ENCODE measurements around the gene RBMX. TPM values are rescaled to one million over a fixed set of nuclear protein-coding genes. Genes with fewer than 3 reads are reported as not detected.
A peak's percentile ranks its signal among the peaks of the same experiment; 100 is the strongest.

RBMX gene
- total RNA-seq, 4 donors from 2014 or later, result 203 to 255 (median 211) TPM

DNA sequence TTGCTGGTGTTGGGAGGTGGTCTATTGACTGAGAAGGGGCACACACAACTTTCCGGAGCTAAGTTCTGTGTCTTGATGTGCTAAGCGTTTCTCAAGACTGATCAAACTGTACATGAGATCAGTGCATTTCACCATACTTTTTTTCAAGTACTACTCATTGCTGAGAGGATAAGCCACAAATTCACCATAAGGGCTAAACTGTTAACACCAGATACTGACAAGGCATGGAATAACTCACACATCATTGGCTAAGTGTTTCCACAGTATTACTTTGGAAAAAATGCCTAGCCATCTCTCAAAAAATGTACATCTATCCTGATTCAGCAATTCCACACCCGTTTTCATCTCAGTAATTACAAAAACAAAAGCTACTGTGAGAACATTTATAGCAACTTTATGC is 13.0 kb downstream of the RBMX start:
- TF ChIP-seq POLR2A (IDR thresholded peaks at IDR 0.05) (no peak), EP300 (IDR thresholded peaks at IDR 0.05) (no peak)
- TF ChIP-seq, protein P1, sequence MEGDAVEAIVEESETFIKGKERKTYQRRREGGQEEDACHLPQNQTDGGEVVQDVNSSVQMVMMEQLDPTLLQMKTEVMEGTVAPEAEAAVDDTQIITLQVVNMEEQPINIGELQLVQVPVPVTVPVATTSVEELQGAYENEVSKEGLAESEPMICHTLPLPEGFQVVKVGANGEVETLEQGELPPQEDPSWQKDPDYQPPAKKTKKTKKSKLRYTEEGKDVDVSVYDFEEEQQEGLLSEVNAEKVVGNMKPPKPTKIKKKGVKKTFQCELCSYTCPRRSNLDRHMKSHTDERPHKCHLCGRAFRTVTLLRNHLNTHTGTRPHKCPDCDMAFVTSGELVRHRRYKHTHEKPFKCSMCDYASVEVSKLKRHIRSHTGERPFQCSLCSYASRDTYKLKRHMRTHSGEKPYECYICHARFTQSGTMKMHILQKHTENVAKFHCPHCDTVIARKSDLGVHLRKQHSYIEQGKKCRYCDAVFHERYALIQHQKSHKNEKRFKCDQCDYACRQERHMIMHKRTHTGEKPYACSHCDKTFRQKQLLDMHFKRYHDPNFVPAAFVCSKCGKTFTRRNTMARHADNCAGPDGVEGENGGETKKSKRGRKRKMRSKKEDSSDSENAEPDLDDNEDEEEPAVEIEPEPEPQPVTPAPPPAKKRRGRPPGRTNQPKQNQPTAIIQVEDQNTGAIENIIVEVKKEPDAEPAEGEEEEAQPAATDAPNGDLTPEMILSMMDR (IDR thresholded peaks at IDR 0.05), result no peak
- Histone ChIP-seq H3K4me1 (peaks cover 0 to 5% (median 0%) of the 10 kb centered on the region in 4 donors), H3K36me3 (peaks cover 0 to 59% (median 0%) of the 10 kb centered on the region in 3 donors), H3K27ac (no peak overlapping the region), H3K4me3 (no peak overlapping the region), H3K27me3 (no peaks in the 10 kb centered on the region), H3K9me3 (no peaks in the 10 kb centered on the region)
- WGBS, 2 donors, result 34 to 59% methylated on average over 3 of the region's 3 CpGs
- no peak for DNase-seq (ENCODE audit: low spot score in 2 of 2)

- H3K36me3 ChIP-seq, result peaks cover 0 to 58% (median 0%) of the 10 kb centered on the region in 3 donors
- H3K27me3 ChIP-seq, result no peaks in the 10 kb centered on the region
- TF ChIP-seq POLR2A (IDR thresholded peaks at IDR 0.05), result no peak
- no peak for TF ChIP-seq EP300 (IDR thresholded peaks at IDR 0.05)
- TF ChIP-seq, protein P1 (IDR thresholded peaks at IDR 0.05), result no peak
- peaks cover 0 to 5% (median 0%) of the 10 kb centered on the region in 4 donors for H3K4me1 ChIP-seq
- 17 to 52% methylated on average over 4 of the region's 4 CpGs for WGBS, 2 donors
- DNase-seq (ENCODE audit: low spot score in 2 of 2), result no peak
- no peaks in the 10 kb centered on the region for H3K9me3 ChIP-seq
- no peak overlapping the region for H3K4me3 ChIP-seq
- peak overlapping the region in 1 of 4 donors; percentile 19 for H3K27ac ChIP-seq
Measured at GRCh38 chrX:136867096-136867491, 13.4 kb downstream of the RBMX start.

GRCh38 chrX:136866337-136867095 is 14.0 kb downstream of the RBMX start:
- Histone ChIP-seq H3K27me3 (no peaks in the 10 kb centered on the region), H3K27ac (peak overlapping the region in 1 of 4 donors; percentile 19), H3K9me3 (no peaks in the 10 kb centered on the region), H3K36me3 (peaks cover 0 to 52% (median 0%) of the 10 kb centered on the region in 3 donors), H3K4me3 (no peak overlapping the region), H3K4me1 (peaks cover 0 to 5% (median 0%) of the 10 kb centered on the region in 4 donors)
- WGBS, 2 donors, result 63 to 72% methylated on average over 14 of the region's 14 CpGs
- no peak for DNase-seq (ENCODE audit: low spot score in 2 of 2)
- TF ChIP-seq, protein P1 (IDR thresholded peaks at IDR 0.05), result no peak
- TF ChIP-seq POLR2A (IDR thresholded peaks at IDR 0.05), result no peak
- TF ChIP-seq EP300 (IDR thresholded peaks at IDR 0.05), result no peak

GRCh38 chrX:136865270-136866158 is 15.0 kb downstream of the RBMX start:
- WGBS, 2 donors, result 88 to 91% methylated on average over 9 of the region's 9 CpGs

GRCh38 chrX:136863826-136864225 is 16.7 kb downstream of the RBMX start:
- TF ChIP-seq POLR2A (IDR thresholded peaks at IDR 0.05) (no peak), EP300 (IDR thresholded peaks at IDR 0.05) (no peak)
- TF ChIP-seq, protein P1 (IDR thresholded peaks at IDR 0.05), result no peak
- 78 to 100% methylated on average over 2 of the region's 2 CpGs for WGBS, 2 donors
- Histone ChIP-seq H3K27ac (no peak overlapping the region), H3K27me3 (no peaks in the 10 kb centered on the region), H3K4me3 (no peak overlapping the region), H3K4me1 (peaks cover 0 to 5% (median 0%) of the 10 kb centered on the region in 4 donors), H3K9me3 (no peaks in the 10 kb centered on the region), H3K36me3 (peaks cover 0 to 43% (median 0%) of the 10 kb centered on the region in 3 donors)
- no peak for DNase-seq (ENCODE audit: low spot score in 2 of 2)

More at GRCh38 chrX:136865270-136866158, 15.0 kb downstream of the RBMX start:
- Histone ChIP-seq H3K36me3 (peaks cover 0 to 50% (median 0%) of the 10 kb centered on the region in 3 donors), H3K4me1 (peaks cover 0 to 5% (median 0%) of the 10 kb centered on the region in 4 donors), H3K27ac (no peak overlapping the region), H3K9me3 (no peaks in the 10 kb centered on the region), H3K27me3 (no peaks in the 10 kb centered on the region), H3K4me3 (no peak overlapping the region)
- no peak for DNase-seq (ENCODE audit: low spot score in 2 of 2)
- no peak for TF ChIP-seq EP300 (IDR thresholded peaks at IDR 0.05)
